GM18498 (cell line): ENCODE measurements around the gene DENND1A.

ENCODE experiments used
- ATAC-seq: cut with Tn5 transposase; IDR thresholded peaks from one replicate; pipeline ENCODE4 v1.9.1; 2021; ENCODE audit warnings: mild to moderate bottlenecking, moderate library complexity; ENCODE audit not compliant: unreplicated experiment

The DENND1A gene

DNA sequence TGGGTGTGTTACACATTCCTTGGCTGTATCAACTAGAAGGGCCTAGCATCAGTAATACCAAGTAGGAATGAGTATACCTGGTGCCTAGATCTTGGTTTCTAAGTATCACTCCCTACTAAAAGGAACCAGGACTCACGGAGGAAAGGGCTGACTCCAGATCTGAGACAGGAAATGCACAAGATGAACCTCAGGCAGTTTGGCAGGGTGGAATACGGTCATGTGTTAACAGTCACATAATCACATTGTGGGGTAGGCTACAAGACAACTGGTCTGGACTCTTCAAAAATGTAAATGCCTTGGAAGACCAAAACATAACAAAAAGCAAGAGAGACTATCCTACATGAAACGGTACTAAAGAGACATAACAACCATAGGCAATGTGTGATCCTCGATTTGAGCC is 415.2 kb downstream of the DENND1A start:
- no peak for ATAC-seq

DNA sequence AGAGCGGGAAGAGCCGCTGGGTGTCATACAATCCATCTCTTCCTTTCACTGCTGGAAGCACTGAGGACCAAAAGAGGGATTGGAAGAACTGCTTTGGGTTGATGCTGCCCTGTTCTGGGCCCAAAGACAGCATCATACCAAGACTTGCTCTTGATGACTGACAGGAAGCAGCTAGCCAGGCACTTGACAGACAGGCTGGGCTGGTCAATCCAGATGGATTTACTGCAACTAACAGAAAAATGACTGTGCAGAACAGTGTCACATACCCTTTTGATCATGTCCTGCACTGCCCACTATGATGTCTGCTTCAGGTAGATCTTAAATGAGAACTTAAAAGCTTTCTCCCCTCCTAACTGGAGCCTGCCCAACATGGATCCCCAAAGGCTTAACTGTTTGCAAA is 416.4 kb downstream of the DENND1A start:
- no peak for ATAC-seq

DNA sequence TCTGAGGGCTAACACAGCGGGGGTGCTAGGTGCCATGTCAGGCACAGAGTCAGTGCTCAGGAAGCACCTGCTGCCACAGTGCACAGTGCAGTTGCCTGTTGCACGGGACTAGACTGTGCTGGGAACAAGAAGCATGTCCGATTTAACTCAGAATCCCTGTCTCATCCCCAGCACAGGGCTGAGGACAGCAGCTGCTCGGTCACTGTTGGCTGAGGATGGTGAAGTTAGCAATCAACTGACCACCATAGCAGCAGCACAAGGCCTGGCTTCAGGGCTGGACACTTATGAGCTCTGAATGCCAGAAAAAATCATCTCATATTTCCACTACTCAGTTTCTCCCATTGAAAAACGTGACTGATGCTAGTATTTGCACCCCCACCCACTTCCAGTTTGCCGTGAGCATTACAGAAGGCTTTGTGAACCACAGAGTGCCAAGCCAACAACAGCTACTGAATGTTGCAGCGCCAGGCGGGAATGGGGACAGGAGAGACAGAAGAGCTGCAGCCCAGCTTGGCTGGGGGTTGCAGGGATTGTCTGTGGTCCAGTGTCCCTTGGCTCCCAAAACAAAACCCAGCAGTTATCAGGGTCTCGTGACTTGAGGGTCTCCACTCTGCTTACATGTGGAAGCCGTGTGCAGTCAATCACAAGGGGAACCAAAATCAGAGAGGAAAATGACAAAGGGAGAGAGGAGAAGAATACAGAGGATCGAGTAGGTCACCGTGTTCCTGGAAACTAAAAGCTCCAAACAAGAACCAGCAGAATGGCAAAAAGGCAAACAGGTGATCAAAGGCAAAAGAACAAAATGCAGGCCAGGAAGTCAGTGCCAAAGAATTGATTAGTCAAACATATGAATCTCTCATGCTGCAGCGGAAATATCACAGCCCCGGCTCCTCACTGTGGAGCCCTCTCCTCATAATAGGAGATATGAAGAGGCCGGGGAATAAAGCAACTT is 418.3 kb downstream of the DENND1A start:
- no peak for ATAC-seq

DNA sequence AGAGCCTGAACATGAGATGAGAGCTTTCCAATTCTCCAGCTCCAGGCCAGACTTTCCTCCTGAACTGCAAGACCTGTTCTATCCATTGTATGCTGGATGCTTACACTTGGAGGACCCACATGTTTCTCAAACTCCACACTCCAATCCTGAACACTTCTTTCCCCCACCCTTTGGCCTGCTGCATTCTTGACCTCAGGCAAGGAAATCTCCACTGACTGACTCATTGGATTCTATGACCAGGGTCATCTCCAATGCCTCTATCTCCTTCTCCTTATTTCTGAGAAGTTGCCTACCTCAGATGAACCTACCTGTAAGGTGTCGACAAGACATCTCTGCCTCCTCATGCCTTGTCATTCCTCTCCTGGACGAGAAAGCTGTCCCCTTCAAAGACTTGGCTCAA is 420.3 kb downstream of the DENND1A start:
- ATAC-seq: no peak

DNA sequence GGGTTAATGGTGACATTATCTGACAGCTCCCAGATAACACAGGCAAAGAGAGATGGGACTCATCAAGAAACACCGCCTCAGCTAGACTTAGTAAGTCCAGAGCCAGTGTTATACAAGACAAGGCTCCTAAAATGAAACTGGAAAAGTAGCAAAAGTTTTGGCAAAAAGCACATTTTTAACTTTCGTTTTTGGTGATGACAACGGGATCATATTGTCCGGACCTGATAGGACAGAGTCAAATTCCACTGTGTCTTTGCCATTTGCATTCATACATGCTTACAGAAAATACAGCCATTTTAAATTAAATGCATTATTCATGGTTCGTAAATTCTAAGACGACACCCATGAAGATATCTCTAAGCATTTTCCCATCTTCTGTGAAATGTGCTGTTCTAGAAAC is 421.9 kb downstream of the DENND1A start:
- no peak for ATAC-seq

DNA sequence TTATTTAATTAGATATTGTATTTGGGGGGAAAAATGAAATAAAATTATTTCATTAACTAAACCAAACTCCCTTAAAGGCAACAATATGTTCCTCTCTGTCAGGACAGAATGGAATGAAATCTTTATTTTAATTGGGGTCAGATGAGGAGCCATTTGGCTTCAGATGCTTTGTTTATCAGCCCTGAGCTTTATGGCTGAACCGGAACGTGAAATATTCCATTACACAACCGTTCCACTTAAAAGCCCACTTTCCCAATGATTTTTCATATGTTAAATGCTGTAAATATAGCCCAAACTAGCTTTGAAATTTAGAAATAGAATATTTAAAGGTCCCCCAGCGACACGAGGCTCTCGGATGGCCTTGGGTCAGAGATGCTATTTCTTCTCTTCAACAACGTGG is 424.4 kb downstream of the DENND1A start:
- ATAC-seq: no peak

DNA sequence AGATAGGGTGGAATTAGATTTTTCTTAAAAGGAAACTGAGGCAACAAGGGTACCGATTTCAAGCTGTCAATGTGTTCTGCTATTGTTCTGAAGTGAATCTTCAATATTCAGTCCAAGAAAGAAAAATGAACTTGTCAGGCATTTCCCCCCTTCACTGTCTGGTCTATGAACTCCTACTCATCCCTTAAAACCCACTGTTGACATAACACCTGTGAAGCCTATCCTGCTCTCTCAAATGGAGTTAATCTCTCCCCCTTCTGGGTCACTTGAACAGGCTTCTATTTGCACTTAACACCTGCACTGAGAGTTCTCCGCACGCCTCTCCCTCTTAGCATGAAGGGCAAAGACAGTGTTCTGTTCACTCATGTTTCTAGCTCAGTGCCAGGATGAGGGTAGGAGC is 429.6 kb downstream of the DENND1A start:
- no peak for ATAC-seq

DNA sequence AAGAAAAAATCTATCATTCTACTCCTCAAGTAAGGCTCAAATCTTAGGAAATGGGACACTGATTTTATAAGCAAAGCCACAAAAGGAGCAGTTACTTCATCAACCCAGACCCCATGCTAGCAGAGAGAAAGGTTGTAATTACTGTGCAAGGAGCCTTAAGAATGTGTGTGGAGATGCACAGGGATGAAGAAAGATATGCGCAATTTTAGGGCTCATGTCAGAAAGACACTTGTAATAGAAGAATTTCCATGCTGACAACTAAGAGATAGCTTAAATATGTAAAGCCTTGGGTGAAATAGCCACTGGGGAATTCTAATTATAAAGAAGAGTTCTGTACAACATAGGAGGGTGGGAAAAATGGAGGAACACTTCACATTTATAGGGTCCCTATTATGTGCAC is 432.1 kb downstream of the DENND1A start:
- ATAC-seq: no peak

DNA sequence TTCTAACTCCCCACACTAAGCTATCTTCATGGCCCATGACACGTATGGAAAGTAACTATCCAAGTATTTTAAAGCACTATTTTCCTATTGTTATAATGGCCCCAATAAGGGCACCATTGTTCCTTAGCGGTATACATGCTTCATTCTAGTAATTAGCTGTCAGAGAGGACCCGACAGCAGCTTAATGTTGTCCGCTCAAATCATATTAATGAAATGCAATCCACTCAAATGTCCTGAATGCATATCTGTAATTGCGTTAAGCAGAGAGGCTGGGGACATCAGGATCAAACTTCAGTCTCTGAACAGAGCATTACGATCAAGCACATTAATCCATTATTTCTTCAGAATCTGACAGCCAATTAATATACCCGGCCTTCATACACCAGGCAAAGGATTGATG is 434.2 kb downstream of the DENND1A start:
- ATAC-seq: no peak

DNA sequence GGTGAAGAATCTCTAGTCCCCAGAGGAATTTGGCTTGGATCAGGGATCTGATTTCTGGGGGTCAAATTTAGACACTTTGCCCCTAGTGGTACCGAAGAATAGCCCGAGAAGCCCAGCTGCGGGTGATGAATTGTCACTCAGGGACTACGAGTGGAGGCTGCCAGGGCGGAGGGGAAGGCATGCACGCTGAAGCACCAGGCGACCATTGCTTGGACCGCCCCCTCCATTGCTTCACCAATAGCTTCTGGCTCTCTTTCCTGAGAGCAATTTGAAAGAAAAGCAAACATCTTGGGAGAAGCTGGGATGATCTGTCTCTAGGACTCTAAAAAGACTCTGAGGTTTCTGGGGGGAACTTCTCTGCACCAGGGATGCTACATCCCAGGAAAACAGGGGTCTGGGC is 436.3 kb downstream of the DENND1A start:
- no peak for ATAC-seq

DNA sequence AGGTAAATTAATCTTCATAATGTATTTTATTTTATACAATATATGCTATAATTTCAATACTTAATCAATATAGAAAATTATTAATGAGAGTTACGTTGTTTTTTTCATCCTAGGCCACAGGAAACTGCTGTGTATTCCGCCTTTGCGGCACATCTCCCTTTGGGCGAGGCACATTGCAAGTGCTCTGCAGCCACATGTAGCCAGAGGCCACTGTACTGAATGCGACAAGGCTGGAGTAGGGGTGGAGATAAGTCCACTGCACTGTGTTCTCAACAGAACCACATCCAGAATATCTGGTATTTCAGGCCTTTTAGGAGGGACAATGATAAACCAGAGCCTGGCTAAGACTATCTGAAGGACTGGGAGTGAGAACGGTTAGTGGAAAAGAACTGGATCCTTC is 439.2 kb downstream of the DENND1A start:
- ATAC-seq: no peak

DNA sequence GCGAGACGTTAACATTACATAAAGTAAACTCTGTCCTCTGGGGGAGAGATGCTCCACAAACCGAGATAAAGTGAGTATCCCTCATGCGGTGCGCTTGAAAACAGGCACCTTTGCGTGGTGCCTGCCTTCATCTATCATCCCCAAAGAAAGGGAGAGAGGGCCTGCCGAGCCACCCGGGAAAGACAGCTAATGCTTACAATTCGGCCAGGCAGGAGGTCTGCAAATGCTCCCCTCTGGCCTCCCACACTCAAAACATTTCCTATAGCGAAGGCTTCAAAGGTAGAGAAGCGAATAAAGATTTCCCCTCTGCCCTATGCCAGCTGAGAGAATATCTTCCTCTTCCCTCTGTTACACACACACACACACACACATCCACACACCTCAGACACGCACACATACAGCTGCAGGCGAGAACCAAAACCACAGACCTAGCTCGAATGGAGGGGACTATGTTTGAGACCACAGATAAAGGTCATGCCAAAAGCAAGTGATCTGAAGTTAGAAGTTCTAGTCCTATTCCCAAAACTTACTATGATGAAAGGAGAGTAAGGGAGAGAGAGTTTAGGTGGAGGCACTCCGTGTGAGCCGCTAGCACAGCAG is 441.1 kb downstream of the DENND1A start:
- ATAC-seq: no peak

DNA sequence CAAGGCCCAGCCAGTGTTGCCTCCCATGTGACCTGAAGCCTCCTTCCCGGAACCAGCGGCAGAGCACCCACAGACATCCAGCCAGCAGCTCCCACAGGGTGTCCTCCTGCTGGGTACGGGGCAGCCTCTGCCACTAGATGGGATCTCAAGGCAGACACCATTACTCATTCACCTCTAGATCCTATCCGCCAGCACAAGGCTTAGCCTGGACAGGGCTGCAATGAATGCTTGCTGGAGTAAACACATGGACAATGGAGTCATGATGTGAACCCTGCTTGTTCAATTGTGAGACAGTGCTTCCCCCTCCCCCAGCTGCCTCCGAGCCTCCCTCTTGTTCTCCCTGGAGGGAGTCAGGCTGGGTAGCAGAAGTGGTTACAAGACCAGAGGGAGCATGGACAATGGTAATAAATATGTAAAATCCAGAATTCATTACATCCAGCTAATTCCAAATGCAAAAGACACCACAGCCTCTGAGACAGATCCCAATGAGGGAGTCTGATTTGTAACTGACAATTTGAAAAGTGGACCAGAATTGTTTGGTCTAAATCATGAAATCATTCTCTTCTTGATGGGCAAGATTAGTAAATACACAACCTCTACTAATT is 441.9 kb downstream of the DENND1A start:
- no peak for ATAC-seq

DNA sequence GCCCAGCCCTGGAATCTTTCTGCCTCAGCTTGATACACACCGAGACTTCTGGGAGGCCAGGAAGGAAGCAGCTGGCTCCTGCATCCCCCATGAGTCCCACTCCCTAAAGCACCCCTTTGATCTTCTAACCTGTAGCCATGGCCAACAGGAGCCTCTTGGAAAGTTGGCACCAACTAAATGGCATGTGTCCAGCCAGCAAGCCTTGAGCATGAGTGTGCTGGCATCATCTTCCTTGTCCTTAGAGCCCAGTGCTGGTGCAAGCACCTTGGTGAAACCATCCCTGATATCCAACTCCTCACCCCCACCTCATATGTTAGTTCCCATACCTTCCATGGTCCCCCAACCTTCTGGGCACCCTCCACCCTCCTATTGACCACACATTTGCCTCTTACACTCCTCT is 443.5 kb downstream of the DENND1A start:
- ATAC-seq: no peak

DNA sequence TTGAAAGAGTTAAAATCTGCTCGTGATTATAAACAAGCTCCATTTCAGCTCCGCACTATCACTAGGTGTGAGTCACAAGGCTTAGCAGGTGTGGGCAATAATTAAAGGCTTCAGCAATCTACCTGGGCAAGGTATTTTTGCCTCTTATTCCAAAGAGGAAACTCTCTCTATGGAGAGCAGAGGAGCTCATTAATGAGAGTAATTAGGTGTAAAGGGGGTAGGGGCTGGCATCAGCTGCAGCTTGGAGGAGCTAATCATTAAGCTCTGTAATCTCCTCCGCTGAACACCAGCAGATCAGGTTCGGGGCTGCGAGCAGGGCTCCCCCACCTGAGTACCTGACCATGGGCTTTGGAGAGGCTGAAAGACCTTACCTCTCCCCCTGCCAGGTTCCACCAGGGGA is 444.7 kb downstream of the DENND1A start:
- no peak for ATAC-seq

DNA sequence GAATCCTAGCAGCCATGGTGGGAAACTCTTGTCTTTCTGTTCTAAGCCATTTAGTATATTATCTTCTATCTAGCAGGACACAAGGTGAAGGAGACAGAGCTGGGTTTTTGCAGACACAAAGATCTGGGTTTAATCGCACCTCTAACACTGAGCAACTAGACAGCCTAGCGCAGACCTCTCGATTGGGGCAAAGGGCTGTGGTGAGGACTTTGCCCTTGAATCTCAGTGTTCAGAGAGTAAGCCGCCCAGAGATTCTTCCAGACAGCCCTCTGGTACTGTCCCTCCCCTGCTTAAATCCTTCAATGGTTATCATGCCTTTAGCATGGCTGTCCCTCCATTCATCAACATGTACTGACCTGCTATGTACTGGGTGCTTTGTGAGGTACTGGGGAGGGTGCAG is 445.8 kb downstream of the DENND1A start:
- no peak for ATAC-seq

DNA sequence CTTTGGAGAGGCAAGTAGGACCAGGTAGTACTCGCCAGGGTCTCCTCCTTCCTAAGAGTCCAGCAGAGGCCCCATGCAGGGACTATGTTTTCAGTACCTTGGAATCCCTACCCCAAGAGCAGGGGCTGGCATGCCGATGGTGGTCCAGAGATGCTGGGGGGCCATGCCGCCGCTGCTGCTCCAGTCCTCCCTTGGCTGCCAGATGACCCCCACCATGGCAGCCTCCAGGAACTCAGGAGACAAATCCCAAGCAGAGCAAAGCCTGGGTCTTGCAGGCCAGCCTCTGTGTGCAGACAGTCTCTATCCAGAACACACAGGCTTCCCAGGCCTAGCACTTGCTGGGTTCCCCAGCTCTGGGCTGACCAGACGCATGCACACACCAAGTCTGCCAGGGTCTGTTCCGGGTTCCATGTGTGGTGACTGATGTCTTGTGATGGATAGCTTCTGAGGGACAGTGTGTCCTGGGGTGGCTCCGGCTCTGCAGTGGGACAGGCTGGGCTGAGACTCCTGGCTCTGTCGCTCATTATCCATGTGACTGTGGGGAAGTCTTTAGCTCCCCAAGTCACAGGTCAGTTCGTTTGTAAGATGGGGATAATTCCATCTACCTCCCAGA is 446.6 kb downstream of the DENND1A start:
- no peak for ATAC-seq

DNA sequence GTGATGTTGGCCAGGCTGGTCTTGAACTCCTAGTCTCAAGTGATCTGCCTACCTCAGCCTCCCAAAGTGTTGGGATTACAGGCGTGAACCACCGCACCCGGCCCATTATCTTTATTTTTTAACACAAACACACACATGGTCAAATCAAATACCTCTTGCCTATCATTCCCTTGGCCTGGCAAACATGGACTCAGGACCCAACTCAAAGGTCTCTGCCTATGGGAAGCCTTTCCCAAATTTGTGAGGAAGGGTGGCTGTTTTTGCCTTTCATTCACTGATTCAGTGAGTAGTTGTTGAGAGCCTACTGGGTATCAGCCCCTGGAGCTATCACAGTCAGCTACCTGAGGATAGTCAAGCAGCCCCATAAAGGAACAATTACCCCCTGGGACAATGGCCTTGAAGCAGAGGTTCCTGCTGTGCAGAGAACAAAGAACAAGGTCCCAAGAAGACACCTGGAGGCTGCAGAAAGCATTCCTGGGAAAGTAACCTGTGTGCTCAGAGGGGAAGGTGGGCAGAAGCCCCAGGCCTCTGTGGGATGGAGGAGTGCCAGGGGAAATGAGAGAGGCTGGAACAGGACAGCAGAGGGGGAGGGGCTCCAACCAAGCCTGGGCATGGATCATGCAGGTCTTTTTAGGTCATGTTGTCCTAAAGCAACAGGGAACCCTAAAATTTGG is 447.5 kb downstream of the DENND1A start:
- ATAC-seq: no peak

DNA sequence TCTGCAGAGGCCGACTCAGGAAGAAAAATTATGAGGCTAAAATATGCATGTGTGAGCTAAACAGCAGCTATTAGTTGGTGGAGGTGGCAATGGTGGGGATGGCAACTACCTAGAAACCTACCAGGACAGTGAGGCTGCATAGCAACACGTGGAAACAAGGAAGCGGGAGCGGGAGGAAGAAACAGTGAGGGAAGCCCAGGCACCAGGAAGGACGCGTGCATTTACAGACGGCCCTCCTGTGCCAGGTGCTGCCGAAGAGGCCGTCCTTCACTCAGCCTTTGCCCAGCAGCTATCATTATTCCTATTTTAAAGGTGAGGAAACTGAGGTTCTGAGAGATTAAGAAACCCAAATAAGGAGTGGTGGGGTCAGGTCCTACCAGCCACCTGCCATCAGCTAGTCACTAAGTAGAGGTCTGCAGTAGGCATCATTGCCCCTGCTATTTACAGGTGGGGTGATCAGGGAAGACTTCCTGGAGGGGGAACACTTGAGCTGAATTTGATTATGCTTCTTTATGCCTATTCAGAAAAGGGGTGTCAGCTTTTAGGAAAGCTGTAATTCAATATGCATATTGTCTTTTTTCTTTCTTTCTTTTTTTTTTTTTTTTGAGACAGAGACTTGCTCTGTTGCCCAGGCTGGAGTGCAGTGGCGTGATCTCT is 448.6 kb downstream of the DENND1A start:
- ATAC-seq: no peak

DNA sequence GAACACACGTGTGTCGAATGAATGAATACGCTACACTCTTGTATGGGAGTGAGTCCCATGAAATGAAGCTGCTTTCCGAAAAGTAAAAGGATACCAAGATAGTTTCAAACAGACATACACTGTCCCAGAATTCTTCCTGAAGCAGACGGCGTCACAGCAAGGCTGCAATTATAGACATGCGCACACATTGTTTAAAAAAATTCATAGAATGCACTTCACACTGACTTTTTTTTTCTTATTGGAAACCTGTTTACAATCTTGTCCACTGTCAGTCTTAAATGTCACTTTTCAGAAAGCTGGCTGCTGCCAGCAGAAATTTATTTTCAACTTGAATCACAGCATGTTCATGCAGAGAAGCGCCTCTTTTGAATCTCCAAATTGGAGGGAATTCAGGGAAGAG is 449.1 kb downstream of the DENND1A start:
- no peak for ATAC-seq

DNA sequence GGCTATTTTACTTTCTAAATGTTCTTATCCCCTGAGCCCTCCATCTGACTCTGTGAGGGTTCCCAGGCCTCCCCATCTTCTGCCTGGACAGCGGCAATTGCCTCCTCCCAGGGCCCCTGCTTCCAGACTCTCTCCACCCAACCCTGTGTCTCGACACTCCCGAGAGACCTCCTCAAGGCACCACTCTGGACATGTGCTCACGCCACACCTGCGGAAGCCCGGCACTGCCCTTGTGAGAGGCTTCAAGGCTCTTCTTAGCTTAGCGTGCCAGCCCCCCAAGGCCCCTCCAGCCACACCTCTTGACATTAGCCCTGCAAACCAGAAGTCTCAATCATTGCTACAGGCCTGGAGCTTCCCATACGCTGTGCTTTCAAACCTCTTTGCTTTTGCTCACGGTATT is 449.8 kb downstream of the DENND1A start:
- no peak for ATAC-seq
